AG04450 (cell line): ENCODE measurements around the gene PRCC. TPM values are rescaled to one million over a fixed set of nuclear protein-coding genes. Genes with fewer than 3 reads are reported as not detected.

ENCODE experiments used
- CTCF ChIA-PET: fragments of 300-600, 350-600 bp; formaldehyde crosslinking; extraction: SDS; loops from one replicate; lab custom pipeline; 2022; ENCODE audit warnings: antibody characterized with exemption, inconsistent platforms; lab: Charles Lee
- POLR2A ChIA-PET: fragments of 350-600 bp; formaldehyde crosslinking; extraction: SDS; loops from one replicate; lab custom pipeline; 2021; ENCODE audit warnings: antibody characterized with exemption, inconsistent platforms; lab: Yijun Ruan, JAX
- DNase-seq: peaks from one replicate; pipeline ENCODE4 v3.0.0-alpha.2; 2011; ENCODE audit warnings: low read depth, low spot score
- H3K27ac ChIP-seq: one replicate; pipeline ENCODE4 v1.5.1; 2012; ENCODE audit warnings: low read depth, low read length, control low read depth
- H3K27me3 ChIP-seq: one replicate; pipeline ENCODE4 v1.6.0; 2012; ENCODE audit warnings: low read length; ENCODE audit not compliant: control insufficient read depth, insufficient read depth
- H3K4me3 ChIP-seq: 2 replicates; pipeline ENCODE4 v1.5.1; 2011; ENCODE audit warnings: mild to moderate bottlenecking, low read depth, low read length, control low read depth
- H3K9me3 ChIP-seq: 2 replicates; pipeline ENCODE4 v1.5.1; 2012; ENCODE audit warnings: low read length; ENCODE audit not compliant: control insufficient read depth, insufficient read depth
- polyA plus RNA-seq: library from polyadenylated mRNA; depleted of rRNA; stranded (reverse); fragments of >200 nt; gene quantifications from 2 replicates; pipeline ENCODE4 v1.2.3, GENCODE V29; 2011
- TF ChIP-seq, protein P1 (sequence below): IDR thresholded peaks from 2 replicates; pipeline ENCODE4 v1.5.1; 2011; ENCODE audit warnings: low read depth, low read length, control low read depth, inconsistent platforms

Gene PRCC
- polyA plus RNA-seq, 1 experiment: 51.1 TPM

DNA sequence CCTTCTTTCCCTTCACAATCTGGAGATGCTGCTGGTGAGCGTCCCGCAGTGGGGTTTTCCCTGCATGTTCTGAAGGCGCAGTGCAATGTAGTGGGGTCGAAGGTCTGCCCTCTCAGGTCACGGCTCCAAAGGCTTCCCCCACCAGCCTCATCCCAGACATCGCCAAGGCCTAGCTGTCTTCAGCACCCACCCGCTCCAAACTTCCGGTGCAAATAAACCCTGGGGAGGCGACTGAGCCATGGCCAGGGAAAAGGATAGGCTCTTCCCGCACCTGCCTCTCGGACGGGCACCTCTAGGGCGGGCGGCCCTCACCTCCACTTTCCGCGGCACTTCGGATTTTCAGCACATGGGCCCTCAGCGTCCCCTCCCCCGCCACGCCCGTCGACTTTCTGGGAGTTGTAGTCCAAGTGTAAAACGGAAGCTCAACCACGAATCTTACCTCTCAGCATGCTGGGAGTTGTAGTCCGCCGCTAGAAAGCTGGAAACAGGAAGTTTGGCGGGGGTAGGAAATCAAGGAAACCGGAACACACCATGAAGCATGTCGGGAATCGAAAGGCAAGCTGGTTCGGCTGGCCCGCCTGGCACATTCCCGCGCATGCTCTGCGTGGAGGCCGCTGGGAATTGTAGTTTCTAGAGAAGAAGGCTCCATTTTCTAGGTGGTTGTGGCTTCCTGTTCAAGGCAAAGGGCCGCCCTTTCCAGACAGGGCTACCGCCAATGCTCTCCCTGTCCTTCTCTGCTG lies 26.4 kb upstream of the PRCC start, which contains the start of gene MRPL24:
Gene MRPL24, minus strand, starts transcription at position 348 of the 740 bp plus-strand sequence. CDS start 2,384 bp downstream, outside the sequence.
- CTCF ChIA-PET: interaction anchor here (0.8 to 1.6 kb wide), 6 partner anchors 15 to 187 kb away, joined by 3 to 13 read pairs (median 4); no protein-coding TSS in a partner anchor
- peak within 1 kb of the TSS; percentile 94 for H3K4me3 ChIP-seq
- peak within 1 kb of the TSS; percentile 75 for H3K27ac ChIP-seq
- H3K9me3 ChIP-seq: no peaks in the 10 kb centered on the region; the same call in 1 of the 2 replicates
- TF ChIP-seq, protein P1, sequence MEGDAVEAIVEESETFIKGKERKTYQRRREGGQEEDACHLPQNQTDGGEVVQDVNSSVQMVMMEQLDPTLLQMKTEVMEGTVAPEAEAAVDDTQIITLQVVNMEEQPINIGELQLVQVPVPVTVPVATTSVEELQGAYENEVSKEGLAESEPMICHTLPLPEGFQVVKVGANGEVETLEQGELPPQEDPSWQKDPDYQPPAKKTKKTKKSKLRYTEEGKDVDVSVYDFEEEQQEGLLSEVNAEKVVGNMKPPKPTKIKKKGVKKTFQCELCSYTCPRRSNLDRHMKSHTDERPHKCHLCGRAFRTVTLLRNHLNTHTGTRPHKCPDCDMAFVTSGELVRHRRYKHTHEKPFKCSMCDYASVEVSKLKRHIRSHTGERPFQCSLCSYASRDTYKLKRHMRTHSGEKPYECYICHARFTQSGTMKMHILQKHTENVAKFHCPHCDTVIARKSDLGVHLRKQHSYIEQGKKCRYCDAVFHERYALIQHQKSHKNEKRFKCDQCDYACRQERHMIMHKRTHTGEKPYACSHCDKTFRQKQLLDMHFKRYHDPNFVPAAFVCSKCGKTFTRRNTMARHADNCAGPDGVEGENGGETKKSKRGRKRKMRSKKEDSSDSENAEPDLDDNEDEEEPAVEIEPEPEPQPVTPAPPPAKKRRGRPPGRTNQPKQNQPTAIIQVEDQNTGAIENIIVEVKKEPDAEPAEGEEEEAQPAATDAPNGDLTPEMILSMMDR: no peak
- peak; percentile 98 for DNase-seq
- H3K27me3 ChIP-seq: no peaks in the 10 kb centered on the region
- POLR2A ChIA-PET: interaction anchor here (0.6 to 3.1 kb wide), 7 partner anchors 10 to 38 kb away, joined by 3 to 26 read pairs (median 7); partner anchors contain the start of genes HDGF, ISG20L2, METTL25B and PRCC

DNA sequence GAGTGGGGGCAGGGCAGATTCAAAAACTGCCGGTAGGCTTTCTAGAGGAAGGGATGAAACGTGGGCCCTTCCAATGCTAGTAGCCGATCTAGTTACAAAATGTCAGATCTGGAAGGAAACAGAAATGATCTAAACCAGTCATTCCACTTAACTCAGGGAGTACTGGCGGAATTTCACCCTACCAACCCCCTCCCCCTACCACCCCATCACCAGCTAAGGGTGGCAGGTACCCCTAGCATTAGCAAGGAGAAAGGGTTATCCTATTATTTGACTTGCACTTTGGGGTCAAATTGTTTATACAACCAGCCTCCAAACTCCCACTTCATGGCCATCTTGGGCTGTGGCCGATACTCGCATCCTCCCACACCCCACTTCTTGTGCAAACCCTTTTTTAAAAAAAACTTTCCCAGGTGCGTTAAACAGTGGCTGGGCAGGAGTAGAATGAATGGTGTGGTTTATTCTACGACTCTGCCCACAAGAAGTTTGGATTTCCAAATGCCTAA lies 25.8 kb upstream of the PRCC start:
- TF ChIP-seq, protein P1: no peak
- Histone ChIP-seq H3K27me3 (no peaks in the 10 kb centered on the region), H3K4me3 (peak overlapping the region; percentile 27; the same call in 1 of the 2 replicates), H3K27ac (peak overlapping the region; percentile 75), H3K9me3 (no peaks in the 10 kb centered on the region; the same call in 1 of the 2 replicates)
- POLR2A ChIA-PET: interaction anchor here (0.6 to 3.1 kb wide), 7 partner anchors 11 to 38 kb away, joined by 3 to 26 read pairs (median 7); partner anchors contain the start of genes HDGF, ISG20L2, METTL25B and PRCC
- CTCF ChIA-PET: interaction anchor here (0.8 to 1.6 kb wide), 6 partner anchors 15 to 186 kb away, joined by 3 to 13 read pairs (median 4); no protein-coding TSS in a partner anchor
- no peak for DNase-seq

DNA sequence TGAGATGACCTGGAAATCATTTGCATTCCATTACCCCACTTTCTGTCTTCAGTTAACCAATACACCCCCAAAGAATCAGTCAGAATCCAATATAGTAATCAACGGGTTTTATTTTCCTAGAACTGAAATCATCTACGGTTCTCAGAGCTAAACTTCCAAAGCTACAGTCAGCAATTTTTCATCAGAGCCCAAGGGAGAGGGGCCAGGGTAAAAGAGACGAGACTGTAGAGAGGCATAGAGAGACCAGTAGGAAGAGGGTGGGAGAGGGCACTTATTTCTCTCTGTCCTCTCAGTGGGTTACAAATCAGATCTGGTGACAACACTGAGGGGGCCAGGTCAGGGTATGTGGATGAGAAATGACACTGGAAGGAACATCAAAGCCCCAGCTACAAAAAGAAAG lies 25.3 kb upstream of the PRCC start:
- DNase-seq: no peak
- no peaks in the 10 kb centered on the region; the same call in 1 of the 2 replicates for H3K9me3 ChIP-seq
- TF ChIP-seq, protein P1: no peak
- CTCF ChIA-PET: interaction anchor here (1.0 to 1.6 kb wide), 4 partner anchors 16 to 150 kb away, joined by 3 to 4 read pairs (median 4); no protein-coding TSS in a partner anchor
- no peak overlapping the region for H3K4me3 ChIP-seq
- H3K27ac ChIP-seq: no peak overlapping the region
- H3K27me3 ChIP-seq: no peaks in the 10 kb centered on the region
- POLR2A ChIA-PET: interaction anchor here (1.8 to 3.1 kb wide), 2 partner anchors 10 to 25 kb away, joined by 17 to 26 read pairs; partner anchors contain the start of genes HDGF and PRCC

DNA sequence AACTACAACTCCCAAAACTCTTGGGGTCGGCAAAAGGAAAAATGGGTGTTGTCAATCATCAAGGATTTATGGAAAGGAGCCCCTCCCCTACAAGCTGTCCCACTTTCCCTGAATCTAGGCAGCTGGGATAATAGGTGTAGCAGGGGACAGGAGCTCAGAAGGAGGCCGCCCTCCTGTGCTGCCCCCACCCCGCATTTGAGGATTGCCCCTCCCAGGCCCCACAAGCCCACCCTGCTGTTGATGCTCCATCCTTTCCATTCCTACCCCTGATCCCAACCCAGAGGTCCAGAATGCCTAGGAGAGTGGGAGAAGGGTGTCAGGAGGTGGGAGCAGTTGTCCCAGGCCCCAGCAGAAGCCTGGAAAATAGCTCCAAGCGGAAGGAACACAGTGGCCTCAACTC lies 24.5 kb upstream of the PRCC start:
- TF ChIP-seq, protein P1: no peak
- Histone ChIP-seq H3K9me3 (no peaks in the 10 kb centered on the region; the same call in 1 of the 2 replicates), H3K27ac (no peak overlapping the region), H3K27me3 (no peaks in the 10 kb centered on the region), H3K4me3 (no peak overlapping the region)
- ChIA-PET POLR2A (interaction anchor here (3.1 kb wide), 1 partner anchor 10 kb away, joined by 26 read pairs; the partner anchor contains the start of gene HDGF), CTCF (interaction anchor here (1.0 to 1.6 kb wide), 3 partner anchors 17 to 149 kb away, joined by 3 to 4 read pairs (median 3); no protein-coding TSS in a partner anchor)
- DNase-seq: no peak
